ENCODE data around the gene INF2.
"Not testable (repeated sequence)": the region's sequence is repeated elsewhere in the genome, so short reads cannot be mapped to it uniquely, and the experiment has no call there.

The INF2 gene

DNA sequence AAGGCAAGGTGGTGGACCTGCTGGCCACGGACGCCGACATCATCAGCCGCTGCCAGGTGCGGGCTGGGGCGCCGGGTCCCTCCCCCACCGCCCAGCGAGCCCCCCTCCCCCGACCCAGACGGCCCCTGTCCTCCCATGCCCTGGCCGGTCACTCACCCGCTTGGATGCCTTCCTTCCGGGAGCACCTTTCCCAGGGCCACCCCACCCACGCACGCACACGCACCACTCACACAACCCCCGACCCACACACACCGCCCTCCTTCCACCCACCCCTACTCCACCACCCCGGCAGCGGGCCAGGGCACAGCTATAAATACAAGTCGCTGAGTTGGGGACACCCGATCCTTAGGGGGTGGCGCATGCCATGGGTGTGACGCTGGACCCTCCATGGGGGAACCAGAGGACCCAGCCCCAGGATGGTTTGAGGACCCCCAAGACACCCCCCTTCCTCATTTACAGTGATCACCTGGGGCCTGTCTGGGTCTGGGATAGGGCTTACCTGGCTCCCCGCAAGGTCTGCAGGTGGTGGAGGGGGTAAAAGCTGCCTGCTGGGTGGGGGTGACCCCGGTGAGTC is 35.1 kb downstream of the INF2 start:
- peak; percentile 48 for DNase-seq

GRCh38 chr14:104724981-104725771 is 35.8 kb downstream of the INF2 start:
- DNase-seq: no peak

DNA sequence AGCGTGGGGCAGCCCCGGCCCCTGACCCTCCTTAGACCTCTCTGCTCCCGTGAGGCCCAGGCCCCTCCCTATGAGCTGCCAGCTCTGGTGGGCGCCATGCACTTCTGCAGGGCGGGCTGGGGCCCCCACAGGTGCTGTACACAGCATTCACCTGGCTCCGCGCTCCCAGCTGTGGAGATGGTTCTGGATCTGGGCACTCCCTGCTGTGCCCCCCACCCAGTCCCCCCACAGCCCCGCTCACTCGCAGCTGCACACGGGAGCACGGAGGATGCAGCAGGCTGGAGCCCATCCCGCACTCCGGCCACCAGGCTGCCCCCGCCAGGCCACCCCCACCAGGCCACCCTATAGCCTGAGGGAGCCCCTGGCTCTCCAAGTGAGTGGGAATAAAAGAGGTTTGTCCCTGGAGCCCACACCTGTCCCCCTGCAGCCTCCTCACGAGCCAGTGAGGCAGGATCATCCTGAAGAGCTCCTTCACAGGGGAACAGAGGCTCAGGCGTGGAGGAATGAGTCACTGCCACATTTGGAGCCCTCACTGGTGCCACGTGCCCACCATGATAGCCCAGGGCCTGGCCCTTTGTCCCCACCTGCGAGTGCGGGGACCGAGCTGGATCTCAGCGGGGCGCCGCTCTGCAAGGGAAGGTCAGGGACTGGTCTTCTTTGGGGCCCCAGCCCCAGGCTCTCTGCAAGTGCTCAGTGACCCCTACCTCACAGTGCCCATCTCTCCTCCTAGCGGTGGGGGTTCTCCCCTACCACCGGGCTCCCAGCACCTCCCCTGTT is 36.5 kb downstream of the INF2 start:
- no peak for DNase-seq

DNA sequence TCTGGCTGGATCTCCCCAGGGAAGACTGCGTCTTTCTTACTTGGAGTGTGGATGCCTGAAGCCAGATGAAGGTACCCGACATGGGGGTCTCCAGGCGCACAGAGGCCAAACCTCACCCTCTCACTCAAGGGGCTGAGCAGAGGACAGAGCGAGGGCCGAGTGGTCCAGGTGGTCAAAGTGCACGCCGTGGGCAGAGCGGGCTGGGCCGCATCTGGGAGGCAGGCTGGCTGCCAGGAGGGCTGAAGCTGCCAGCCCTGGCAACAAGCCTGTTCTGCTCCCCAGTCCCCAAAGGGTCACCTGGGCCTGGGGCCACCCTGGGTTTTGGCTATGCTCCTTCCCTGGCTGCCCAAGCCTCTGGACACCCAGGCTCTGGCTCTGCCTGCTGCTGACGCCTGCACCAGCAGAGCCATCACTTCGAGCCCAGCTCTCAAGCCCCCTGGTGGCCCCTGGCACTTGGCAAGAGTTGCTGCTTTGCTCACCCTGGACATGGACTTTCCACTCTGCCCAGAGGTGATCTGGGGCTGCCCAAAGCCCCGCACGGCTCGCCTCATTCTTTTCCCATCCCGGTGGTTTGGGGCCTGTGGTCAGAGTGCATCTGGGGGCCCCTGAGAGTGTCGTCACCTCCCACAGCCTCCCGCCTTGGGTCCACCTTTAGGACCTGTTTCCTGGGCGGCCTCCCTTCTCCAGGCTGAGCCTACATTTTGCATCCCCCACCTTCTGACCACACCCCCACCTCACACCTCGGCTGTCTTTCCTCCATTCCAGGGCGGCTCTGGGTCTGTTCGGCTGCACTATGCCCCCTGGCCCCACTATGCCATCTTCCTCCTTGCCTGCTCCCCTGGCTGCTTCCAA is 37.4 kb downstream of the INF2 start:
- no peak for DNase-seq

DNA sequence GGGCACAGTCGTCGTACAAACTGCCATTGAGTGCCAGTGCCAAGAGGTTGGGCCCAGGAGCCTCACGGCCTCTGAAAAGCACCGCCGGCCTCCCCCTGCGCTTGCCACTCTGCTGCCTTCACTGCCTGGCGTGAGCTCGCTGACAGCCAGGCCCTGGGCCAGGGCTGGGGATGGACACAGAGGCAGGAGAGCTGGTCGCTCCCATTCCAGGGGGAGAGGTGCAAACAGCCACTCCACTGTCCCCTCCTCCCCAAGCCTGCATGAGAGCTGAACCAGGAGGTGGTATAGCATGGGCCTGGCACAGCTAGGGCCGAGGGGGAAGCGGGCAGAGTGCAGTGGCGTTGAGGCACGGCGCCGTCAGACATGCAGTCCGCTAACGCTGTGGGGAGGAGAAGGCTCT is 39.2 kb downstream of the INF2 start:
- DNase-seq: no peak

- not testable (repeated sequence) for DNase-seq
These were observed 39.9 kb downstream of the INF2 start for GRCh38 chr14:104729176-104729834.

- no peak for DNase-seq
These were observed 40.4 kb downstream of the INF2 start for GRCh38 chr14:104729835-104730181.

- no peak for DNase-seq
These were observed 41.1 kb downstream of the INF2 start for GRCh38 chr14:104730487-104730886.

- no peak for DNase-seq
These were observed 42.2 kb downstream of the INF2 start for GRCh38 chr14:104731320-104732294.

DNA sequence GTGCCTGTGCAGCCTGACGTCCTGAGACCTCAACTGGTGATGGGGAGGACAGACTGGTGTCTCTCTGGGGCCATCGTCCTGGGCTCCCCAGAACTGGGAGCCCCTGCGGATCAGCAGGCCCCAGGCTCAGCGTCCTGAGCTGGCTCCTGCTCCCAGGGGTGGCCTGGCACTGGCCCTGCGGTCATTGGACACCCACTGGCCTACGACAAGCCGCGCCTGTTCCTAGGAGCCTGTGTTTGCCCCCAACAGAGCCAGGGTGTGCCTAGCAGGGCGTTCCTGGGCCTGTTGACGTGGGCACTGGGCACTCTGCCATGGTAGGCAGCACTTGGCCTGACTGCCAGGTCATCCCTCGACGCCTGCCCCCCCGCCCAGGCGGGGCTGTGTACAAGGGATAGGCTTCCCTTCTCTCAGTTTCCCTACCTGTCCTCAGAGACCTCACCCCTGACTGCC is 43.0 kb downstream of the INF2 start:
- no peak for DNase-seq

DNA sequence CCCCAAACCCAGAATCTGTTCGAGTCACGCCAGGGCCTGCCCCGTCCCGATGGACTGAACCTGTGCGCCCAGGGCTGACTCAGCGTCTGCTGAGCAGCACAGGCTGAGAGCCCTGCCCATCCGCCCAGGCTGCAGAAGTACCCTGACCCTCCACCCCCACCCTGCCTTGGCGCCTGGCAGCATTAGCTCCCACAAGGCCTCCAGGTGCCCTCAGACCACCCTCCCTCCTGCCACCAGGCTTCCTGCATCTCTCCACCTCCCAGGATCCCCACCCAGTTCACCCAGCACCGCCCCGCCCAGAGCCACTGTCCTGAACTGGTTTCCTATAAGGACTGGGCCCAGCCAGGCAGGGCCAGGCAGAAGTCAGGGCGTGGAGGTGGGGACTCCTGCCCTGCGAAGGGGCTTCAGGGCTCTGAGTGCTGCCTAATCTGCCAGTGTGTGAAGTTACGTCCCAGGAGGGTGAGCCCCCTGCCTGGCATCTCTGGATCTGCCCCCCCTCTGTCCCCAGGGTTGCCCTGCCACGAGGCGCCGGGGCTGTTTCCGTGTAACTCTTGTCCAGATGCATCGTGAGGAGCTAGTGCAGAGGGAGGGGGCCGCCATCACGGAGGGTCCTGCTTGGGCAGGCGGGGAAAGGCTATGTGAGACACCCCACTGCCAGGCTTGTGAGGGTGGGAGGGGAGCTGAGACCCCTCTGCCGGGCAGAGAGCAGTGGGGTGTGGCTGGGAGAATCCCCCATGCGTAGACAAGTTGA is 43.7 kb downstream of the INF2 start:
- no peak for DNase-seq

GRCh38 chr14:104734051-104734587 is 44.7 kb downstream of the INF2 start:
- no peak for DNase-seq

DNA sequence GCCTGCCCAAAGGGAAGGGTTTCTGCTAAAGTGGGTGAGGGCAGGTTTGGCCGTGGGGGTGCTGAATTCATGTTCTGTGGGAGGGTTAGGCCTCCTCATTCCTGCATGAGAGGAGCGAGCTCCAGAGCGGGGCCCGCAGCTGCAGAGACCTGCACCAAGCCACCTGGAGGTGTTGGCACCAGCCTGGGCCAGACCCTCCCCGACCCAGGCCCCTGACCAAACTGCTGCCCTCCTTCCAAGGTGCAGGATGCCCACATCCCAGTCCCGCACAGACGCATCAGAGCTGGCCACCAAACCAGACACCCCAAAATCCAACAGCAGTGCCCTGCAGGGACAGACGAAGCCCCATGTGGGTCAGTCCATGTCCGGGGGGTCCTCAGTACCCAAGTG is 45.2 kb downstream of the INF2 start:
- DNase-seq: no peak

DNA sequence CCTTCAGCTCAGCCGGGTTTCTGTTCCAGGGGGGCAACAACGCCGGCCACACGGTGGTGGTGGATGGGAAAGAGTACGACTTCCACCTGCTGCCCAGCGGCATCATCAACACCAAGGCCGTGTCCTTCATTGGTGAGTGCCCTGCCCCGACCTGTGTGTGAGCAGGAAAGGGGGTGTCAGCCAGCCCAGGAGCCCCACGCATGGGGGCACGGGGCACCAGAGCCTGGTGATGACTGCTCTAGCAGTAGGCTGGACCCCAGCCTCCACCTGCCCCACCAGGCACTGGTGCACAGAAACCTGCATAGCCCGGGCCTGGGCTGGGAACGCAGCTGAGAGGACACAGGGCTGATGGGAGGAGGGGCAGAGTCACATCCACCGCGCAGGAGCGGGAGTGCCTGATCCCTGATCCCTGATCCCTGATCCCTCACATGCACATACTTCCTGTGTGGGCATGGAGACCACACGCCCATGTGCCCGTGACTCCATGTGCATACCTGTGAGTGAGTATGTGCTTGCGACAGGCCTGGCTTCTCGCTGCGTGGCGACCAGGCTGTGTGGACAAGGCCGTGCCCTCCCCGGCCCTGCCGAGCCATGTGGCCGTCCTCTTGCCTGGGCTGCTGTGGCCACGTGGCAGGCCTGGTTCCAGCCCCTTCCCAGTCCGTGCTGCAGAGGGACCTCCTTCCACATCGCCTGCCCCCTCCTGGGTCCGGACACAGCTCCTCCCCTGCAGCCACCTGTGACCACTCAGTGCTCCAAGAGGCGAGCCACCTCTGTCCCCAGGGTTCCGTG is 45.8 kb downstream of the INF2 start:
- DNase-seq: no peak

- no peak for DNase-seq
These were observed 46.6 kb downstream of the INF2 start for GRCh38 chr14:104735830-104736642.

GRCh38 chr14:104738375-104739019 is 49.1 kb downstream of the INF2 start:
- DNase-seq: no peak

DNA sequence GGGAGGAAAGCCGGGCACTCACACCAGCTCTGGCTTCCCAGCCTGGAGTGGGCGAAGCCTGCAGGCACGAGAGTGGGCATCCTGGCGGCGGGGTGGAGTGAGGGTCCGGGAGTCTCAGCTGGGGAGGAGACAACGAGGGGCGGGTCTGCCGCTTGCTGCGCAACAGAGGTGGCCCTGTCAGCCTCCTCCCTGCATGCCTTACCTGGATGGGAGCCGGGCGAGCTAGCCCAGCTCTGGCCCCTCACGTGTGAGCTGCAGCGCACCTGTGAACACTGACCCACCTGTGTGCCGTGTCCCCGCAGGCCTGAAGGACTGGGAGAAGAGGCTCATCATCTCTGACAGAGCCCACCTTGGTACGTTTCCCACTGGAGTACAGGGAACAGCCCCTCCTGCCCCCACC is 49.6 kb downstream of the INF2 start:
- no peak for DNase-seq

All from stimulated activated CD4-positive, alpha-beta T cell treated with anti-CD3 and anti-CD28 coated beads, Interleukin-15, amount 100 ng/mL, for 24 hours (primary cell).